ENCODE results near the gene RHCE. TPM values are rescaled to one million over a fixed set of nuclear protein-coding genes. Genes with fewer than 3 reads are reported as not detected.
"Not testable (repeated sequence)": the region's sequence is repeated elsewhere in the genome, so short reads cannot be mapped to it uniquely, and the experiment has no call there.

RHCE gene
- total RNA-seq, 1 donor from 2014 or later, result 0.58 TPM

- intact Hi-C loops (cut with DNase I), result no loop called here
- Histone ChIP-seq H3K4me3 (no peak overlapping the region), H3K9me3 (no peaks in the 10 kb centered on the region), H3K27ac (no peak overlapping the region), H3K36me3 (no peaks in the 10 kb centered on the region), H3K27me3 (no peaks in the 10 kb centered on the region), H3K4me1 (peaks cover 4% of the 10 kb centered on the region)
- ATAC-seq (no peak), DNase-seq (no peak)
- no peak for TF ChIP-seq CTCF (IDR thresholded peaks at IDR 0.05)
These were observed 4.8 kb upstream of the RHCE start for GRCh38 chr1:25425098-25426085.

- H3K9me3 ChIP-seq; intact Hi-C loops (cut with DNase I); DNase-seq; H3K4me1 ChIP-seq; H3K27ac ChIP-seq; H3K4me3 ChIP-seq; H3K36me3 ChIP-seq; H3K27me3 ChIP-seq: not testable (repeated sequence)
- ATAC-seq, result peak; percentile 58
These were observed 2.6 kb upstream of the RHCE start for GRCh38 chr1:25423206-25423605.

- H3K4me1 ChIP-seq; H3K9me3 ChIP-seq; DNase-seq; H3K36me3 ChIP-seq; ATAC-seq; H3K4me3 ChIP-seq; intact Hi-C loops (cut with DNase I); H3K27ac ChIP-seq; H3K27me3 ChIP-seq: not testable (repeated sequence)
These were observed 1.3 kb downstream of the RHCE start for GRCh38 chr1:25419339-25419738.

- H3K36me3 ChIP-seq; DNase-seq; H3K27ac ChIP-seq; H3K4me1 ChIP-seq; H3K27me3 ChIP-seq; H3K9me3 ChIP-seq; H3K4me3 ChIP-seq; intact Hi-C loops (cut with DNase I); ATAC-seq: not testable (repeated sequence)
These were observed 3.3 kb downstream of the RHCE start for GRCh38 chr1:25417280-25417679.

- H3K27ac ChIP-seq; ATAC-seq; DNase-seq; H3K36me3 ChIP-seq; H3K4me1 ChIP-seq; H3K4me3 ChIP-seq; H3K9me3 ChIP-seq; H3K27me3 ChIP-seq; intact Hi-C loops (cut with DNase I): not testable (repeated sequence)
These were observed 6.0 kb downstream of the RHCE start for GRCh38 chr1:25414578-25414977.

- intact Hi-C loops (cut with DNase I); ATAC-seq; H3K4me1 ChIP-seq: not testable (repeated sequence)
These were observed 6.5 kb downstream of the RHCE start for GRCh38 chr1:25414157-25414556.

DNA sequence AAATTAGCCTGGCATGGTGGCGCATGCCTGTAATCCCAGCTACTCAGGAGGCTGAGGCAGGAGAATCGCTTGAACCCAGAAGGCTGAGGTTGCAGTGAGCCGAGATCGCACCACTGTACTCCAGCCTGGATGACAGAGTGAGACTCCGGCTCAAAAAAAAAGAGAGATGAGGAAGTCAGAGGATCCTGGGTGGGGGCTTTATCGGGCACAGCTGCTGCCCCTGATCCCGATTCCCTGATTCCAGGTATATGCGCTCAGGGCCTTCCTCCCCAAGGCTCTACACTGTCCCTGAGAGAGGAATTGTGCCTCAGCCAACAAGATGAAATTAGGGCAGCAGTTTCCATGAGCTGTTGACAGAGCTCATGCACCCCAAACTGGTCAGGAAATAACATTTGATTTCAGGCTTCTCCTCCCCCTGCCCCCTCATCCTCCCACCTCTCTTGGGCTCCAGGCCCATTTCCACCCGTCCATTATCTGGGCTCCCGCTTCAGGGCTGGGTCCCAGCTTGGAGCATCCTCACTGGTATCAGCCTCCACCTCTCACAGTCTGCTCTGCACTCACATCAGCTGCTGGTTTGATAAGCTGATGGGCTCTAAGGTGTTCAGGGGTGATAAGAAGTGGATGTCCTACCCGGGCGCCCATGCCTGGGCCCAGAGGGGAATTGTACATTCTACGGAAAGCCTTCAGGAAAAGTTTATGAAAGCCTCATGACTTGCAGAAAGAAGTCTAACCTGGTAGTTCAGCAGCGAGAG, 7.6 kb downstream of the RHCE start:
- H3K27ac ChIP-seq; H3K9me3 ChIP-seq; ATAC-seq; H3K4me1 ChIP-seq; H3K4me3 ChIP-seq; intact Hi-C loops (cut with DNase I); H3K36me3 ChIP-seq; H3K27me3 ChIP-seq; DNase-seq: not testable (repeated sequence)

More at GRCh38 chr1:25414157-25414556, 6.5 kb downstream of the RHCE start:
- H3K27me3 ChIP-seq, H3K27ac ChIP-seq, DNase-seq, H3K9me3 ChIP-seq, H3K36me3 ChIP-seq, H3K4me3 ChIP-seq: not testable (repeated sequence)

DNA sequence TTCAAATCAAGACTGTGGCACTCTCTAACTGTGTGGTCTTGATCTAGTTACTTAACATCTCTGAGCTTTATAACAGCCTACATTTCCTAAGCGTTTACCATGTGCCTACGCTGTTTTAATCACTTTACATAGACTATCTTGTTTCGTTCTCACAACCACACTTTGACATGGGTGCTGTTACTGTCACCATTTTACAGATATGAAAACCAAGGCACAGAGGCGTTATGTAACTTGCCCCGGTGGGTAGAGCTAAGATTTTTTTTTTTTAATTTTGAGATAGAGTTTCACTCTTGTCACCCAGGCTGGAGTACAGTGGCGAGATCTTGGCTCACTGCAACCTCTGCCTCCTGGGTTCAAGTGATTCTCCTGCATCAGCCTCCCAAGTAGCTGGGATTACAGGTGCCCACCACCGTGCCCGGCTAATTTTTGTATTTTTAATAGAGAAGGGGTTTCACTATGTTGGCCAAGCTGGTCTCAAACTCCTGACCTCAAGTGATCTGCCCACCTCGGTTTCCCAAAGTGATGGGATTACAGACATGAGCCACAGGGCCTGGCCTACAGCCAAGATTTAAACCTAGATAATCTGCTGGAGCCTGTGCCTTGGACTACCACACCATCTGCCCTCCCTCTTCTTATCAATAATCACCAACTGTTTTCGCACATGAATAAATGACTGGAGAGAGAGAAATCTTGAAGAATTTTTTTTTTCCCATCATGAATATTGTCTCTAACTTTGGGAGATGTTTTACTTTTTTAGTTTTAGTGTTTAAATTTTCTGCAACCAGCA, 10.8 kb downstream of the RHCE start:
- H3K36me3 ChIP-seq; H3K4me1 ChIP-seq; DNase-seq; H3K9me3 ChIP-seq; H3K27me3 ChIP-seq; H3K4me3 ChIP-seq; intact Hi-C loops (cut with DNase I); ATAC-seq; H3K27ac ChIP-seq: not testable (repeated sequence)

GRCh38 chr1:25405731-25406305, 14.8 kb downstream of the RHCE start:
- H3K9me3 ChIP-seq; ATAC-seq; intact Hi-C loops (cut with DNase I); H3K36me3 ChIP-seq; H3K27me3 ChIP-seq; H3K27ac ChIP-seq; H3K4me3 ChIP-seq; H3K4me1 ChIP-seq; DNase-seq: not testable (repeated sequence)
